ENCODE measurements around the gene LMNTD2. TPM values are rescaled to one million over a fixed set of nuclear protein-coding genes. Genes with fewer than 3 reads are reported as not detected.

The LMNTD2 gene
- total RNA-seq, 1 experiment from 2014 or later, result 4.0 TPM

- ChIA-PET CTCF (interaction anchor here (0.6 to 2.5 kb wide), 4 partner anchors 9 to 163 kb away, joined by 3 to 16 read pairs (median 4); no protein-coding TSS in a partner anchor), POLR2A (interaction anchor here (1.0 to 1.5 kb wide), 2 partner anchors 8 to 10 kb away, joined by 3 read pairs; no protein-coding TSS in a partner anchor)
- no peaks in the 10 kb centered on the region for H3K36me3 Mint-ChIP-seq
Measured at GRCh38 chr11:557328-558132, 3.0 kb downstream of the LMNTD2 start.

GRCh38 chr11:556662-557256 lies 3.8 kb downstream of the LMNTD2 start:
- Mint-ChIP-seq H3K27me3 (ENCODE audit: low read depth) (peaks cover 28% of the 10 kb centered on the region), H3K4me1 (peaks cover 13% of the 10 kb centered on the region), H3K9me3 (no peaks in the 10 kb centered on the region), H3K36me3 (no peaks in the 10 kb centered on the region), H3K4me3 (peak overlapping the region; percentile 73), H3K27ac (no peak overlapping the region)
- CTCF ChIA-PET, result interaction anchor here (0.6 to 3.4 kb wide), 11 partner anchors 10 to 171 kb away, joined by 3 to 29 read pairs (median 3); partner anchors contain the start of gene PHRF1
- TF ChIP-seq FOXJ3 (CRISPR knock-in tag; IDR thresholded peaks at IDR 0.05; ENCODE audit: borderline replicate concordance) (no peak), MYBL2 (CRISPR knock-in tag; IDR thresholded peaks at IDR 0.05) (0 out of 2 replicates have a peak, but pooled peaks have one; percentile 31), NFYB (CRISPR knock-in tag; conservative IDR thresholded peaks at IDR 0.05; ENCODE audit: low read depth) (no peak)
- ATAC-seq, result no peak
- POLR2A ChIA-PET, result interaction anchor here (0.6 to 1.5 kb wide), 4 partner anchors 9 to 22 kb away, joined by 3 to 4 read pairs (median 4); no protein-coding TSS in a partner anchor
- DNase-seq (ENCODE audit: low spot score), result no peak

More at GRCh38 chr11:557328-558132, 3.0 kb downstream of the LMNTD2 start:
- ATAC-seq, result no peak
- no peak for TF ChIP-seq MYBL2 (CRISPR knock-in tag; IDR thresholded peaks at IDR 0.05)
- no peak for TF ChIP-seq CBFB (CRISPR knock-in tag; IDR thresholded peaks at IDR 0.05; ENCODE audit: low read depth)
- TF ChIP-seq TEAD4 (CRISPR knock-in tag; IDR thresholded peaks at IDR 0.05), result no peak
- no peak for TF ChIP-seq JUN (CRISPR knock-in tag; IDR thresholded peaks at IDR 0.05)
- TF ChIP-seq, protein P1, sequence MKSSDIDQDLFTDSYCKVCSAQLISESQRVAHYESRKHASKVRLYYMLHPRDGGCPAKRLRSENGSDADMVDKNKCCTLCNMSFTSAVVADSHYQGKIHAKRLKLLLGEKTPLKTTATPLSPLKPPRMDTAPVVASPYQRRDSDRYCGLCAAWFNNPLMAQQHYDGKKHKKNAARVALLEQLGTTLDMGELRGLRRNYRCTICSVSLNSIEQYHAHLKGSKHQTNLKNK (CRISPR knock-in tag; IDR thresholded peaks at IDR 0.05), result no peak
- TF ChIP-seq, protein P2, sequence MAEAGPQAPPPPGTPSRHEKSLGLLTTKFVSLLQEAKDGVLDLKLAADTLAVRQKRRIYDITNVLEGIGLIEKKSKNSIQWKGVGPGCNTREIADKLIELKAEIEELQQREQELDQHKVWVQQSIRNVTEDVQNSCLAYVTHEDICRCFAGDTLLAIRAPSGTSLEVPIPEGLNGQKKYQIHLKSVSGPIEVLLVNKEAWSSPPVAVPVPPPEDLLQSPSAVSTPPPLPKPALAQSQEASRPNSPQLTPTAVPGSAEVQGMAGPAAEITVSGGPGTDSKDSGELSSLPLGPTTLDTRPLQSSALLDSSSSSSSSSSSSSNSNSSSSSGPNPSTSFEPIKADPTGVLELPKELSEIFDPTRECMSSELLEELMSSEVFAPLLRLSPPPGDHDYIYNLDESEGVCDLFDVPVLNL (CRISPR knock-in tag; IDR thresholded peaks at IDR 0.05; ENCODE audit: borderline replicate concordance, low read depth), result no peak
- TF ChIP-seq E2F5 (CRISPR knock-in tag; IDR thresholded peaks at IDR 0.05), result no peak
- TF ChIP-seq ETV6 (CRISPR knock-in tag; IDR thresholded peaks at IDR 0.05), result no peak
- no peak for DNase-seq (ENCODE audit: low spot score)
- Mint-ChIP-seq H3K27me3 (ENCODE audit: low read depth) (peaks cover 28% of the 10 kb centered on the region), H3K27ac (no peak overlapping the region), H3K9me3 (no peaks in the 10 kb centered on the region), H3K4me1 (peaks cover 13% of the 10 kb centered on the region), H3K4me3 (peak overlapping the region; percentile 73; the same call in 1 of the 2 replicates)

GRCh38 chr11:555780-556661 lies 4.5 kb downstream of the LMNTD2 start:
- ATAC-seq (no peak), DNase-seq (ENCODE audit: low spot score) (no peak)
- TF ChIP-seq ZNF423 (CRISPR knock-in tag; IDR thresholded peaks at IDR 0.05), result no peak
- TF ChIP-seq CREB1 (CRISPR knock-in tag; IDR thresholded peaks at IDR 0.05), result no peak
- TF ChIP-seq, protein P3, sequence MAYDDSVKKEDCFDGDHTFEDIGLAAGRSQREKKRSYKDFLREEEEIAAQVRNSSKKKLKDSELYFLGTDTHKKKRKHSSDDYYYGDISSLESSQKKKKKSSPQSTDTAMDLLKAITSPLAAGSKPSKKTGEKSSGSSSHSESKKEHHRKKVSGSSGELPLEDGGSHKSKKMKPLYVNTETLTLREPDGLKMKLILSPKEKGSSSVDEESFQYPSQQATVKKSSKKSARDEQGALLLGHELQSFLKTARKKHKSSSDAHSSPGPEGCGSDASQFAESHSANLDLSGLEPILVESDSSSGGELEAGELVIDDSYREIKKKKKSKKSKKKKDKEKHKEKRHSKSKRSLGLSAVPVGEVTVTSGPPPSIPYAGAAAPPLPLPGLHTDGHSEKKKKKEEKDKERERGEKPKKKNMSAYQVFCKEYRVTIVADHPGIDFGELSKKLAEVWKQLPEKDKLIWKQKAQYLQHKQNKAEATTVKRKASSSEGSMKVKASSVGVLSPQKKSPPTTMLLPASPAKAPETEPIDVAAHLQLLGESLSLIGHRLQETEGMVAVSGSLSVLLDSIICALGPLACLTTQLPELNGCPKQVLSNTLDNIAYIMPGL (CRISPR knock-in tag; IDR thresholded peaks at IDR 0.05), result peak; percentile 28; the same call in 1 of the 2 replicates
- 0 out of 2 replicates have a peak, but pooled peaks have one; percentile 30 for TF ChIP-seq ZNF416 (CRISPR knock-in tag; IDR thresholded peaks at IDR 0.05)
- Mint-ChIP-seq H3K36me3 (no peaks in the 10 kb centered on the region), H3K4me3 (peak overlapping the region; percentile 73), H3K9me3 (no peaks in the 10 kb centered on the region), H3K27me3 (ENCODE audit: low read depth) (peaks cover 28% of the 10 kb centered on the region), H3K27ac (no peak overlapping the region), H3K4me1 (peaks cover 13% of the 10 kb centered on the region)
- CTCF ChIA-PET, result interaction anchor here (0.7 to 3.4 kb wide), 14 partner anchors 10 to 274 kb away, joined by 3 to 29 read pairs (median 4); partner anchors contain the start of genes PHRF1 and SCT
- POLR2A ChIA-PET, result interaction anchor here (0.6 to 1.5 kb wide), 3 partner anchors 12 to 21 kb away, joined by 3 to 4 read pairs (median 4); no protein-coding TSS in a partner anchor

Measured in WTC11 (cell line).